ENCODE measurements around the gene RASSF6.
"Not testable (repeated sequence)": the region's sequence is repeated elsewhere in the genome, so short reads cannot be mapped to it uniquely, and the experiment has no call there.

Gene RASSF6

DNA sequence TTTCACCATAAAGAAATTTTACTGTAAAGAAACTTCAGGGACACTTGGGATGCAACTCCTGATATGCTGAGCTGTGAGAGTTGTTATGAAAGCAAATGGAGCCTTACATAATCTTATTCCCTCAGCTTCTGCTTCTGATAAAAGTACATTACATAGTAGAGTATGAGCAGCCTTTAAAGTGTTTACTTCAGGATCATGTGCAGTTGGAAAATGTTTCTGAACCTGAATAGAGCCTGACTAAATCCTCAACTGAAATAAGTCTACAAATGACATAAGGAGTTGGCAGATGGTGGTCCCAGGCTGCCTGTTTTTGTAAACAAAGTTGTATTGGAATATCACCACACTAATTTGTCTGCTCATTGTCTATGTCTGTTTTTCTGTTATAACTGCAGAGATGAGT, 19.3 kb downstream of the RASSF6 start:
- DNase-seq = no peak
- no peaks in the 10 kb centered on the region for H3K4me1 ChIP-seq (ENCODE audit: control insufficient read depth, insufficient read depth, low read length, poor library complexity, severe bottlenecking)
- no peaks in the 10 kb centered on the region for H3K36me3 ChIP-seq (ENCODE audit: control insufficient read depth, insufficient read depth, low read length)
- no peaks in the 10 kb centered on the region for H3K27me3 ChIP-seq (replicated peaks; ENCODE audit: control insufficient read depth, insufficient read depth, low read length, poor library complexity, severe bottlenecking)
- no peak overlapping the region for H3K27ac ChIP-seq (ENCODE audit: insufficient read depth, low read length, poor library complexity, severe bottlenecking)
- H3K4me3 ChIP-seq (ENCODE audit: insufficient read depth, low read depth, low read length, poor library complexity, severe bottlenecking) = no peak overlapping the region
- H3K9me3 ChIP-seq (ENCODE audit: control insufficient read depth, low read length) = no peaks in the 10 kb centered on the region

DNA sequence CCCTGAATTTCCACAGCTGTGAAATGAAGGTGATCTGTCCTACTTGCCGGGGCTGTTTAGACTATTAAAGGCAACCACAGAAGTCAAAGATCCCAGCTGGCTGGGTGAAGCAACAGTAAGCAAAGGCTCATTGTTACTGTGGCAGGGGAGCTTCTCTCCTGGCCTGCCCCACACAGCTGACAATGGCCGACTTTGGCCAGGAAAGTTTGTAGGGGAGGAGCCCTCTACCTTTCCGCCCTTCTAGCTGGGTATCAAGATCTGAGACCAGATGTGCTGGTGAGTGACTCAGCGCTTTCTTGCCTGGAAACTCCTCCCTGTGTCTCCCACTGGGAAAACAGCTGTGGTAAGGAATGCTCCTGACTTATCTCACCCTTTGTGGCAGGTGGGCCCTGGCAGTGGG, 21.1 kb downstream of the RASSF6 start:
- H3K27me3 ChIP-seq (replicated peaks; ENCODE audit: control insufficient read depth, insufficient read depth, low read length, poor library complexity, severe bottlenecking) = no peaks in the 10 kb centered on the region
- no peak overlapping the region for H3K27ac ChIP-seq (ENCODE audit: insufficient read depth, low read length, poor library complexity, severe bottlenecking)
- no peak for DNase-seq
- H3K4me1 ChIP-seq (ENCODE audit: control insufficient read depth, insufficient read depth, low read length, poor library complexity, severe bottlenecking) = no peaks in the 10 kb centered on the region
- no peaks in the 10 kb centered on the region for H3K36me3 ChIP-seq (ENCODE audit: control insufficient read depth, insufficient read depth, low read length)
- no peak overlapping the region for H3K4me3 ChIP-seq (ENCODE audit: insufficient read depth, low read depth, low read length, poor library complexity, severe bottlenecking)
- no peaks in the 10 kb centered on the region for H3K9me3 ChIP-seq (ENCODE audit: control insufficient read depth, low read length)

DNA sequence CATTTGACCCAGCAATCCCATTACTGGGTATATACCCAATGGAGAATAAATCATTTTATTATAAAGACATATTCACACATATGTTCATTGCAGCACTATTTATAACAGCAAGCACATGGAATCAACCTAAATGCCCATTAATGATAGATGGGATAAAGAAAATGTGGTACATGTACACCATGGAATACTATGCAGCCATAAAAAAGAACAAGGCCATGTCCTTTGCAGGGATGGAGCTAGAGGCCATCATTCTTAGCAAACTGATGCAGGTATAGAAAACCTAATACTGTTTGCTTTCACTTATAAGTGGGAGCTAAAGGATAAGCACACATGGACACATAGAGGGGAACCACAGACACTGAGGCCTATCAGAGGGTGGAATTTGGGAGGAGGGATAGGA, 22.6 kb downstream of the RASSF6 start:
- no peak for DNase-seq
- H3K4me1 ChIP-seq (ENCODE audit: control insufficient read depth, insufficient read depth, low read length, poor library complexity, severe bottlenecking) = no peaks in the 10 kb centered on the region
- no peaks in the 10 kb centered on the region for H3K27me3 ChIP-seq (replicated peaks; ENCODE audit: control insufficient read depth, insufficient read depth, low read length, poor library complexity, severe bottlenecking)
- H3K36me3 ChIP-seq (ENCODE audit: control insufficient read depth, insufficient read depth, low read length) = no peaks in the 10 kb centered on the region
- H3K9me3 ChIP-seq (ENCODE audit: control insufficient read depth, low read length) = no peaks in the 10 kb centered on the region
- H3K4me3 ChIP-seq (ENCODE audit: insufficient read depth, low read depth, low read length, poor library complexity, severe bottlenecking) = no peak overlapping the region
- H3K27ac ChIP-seq (ENCODE audit: insufficient read depth, low read length, poor library complexity, severe bottlenecking) = no peak overlapping the region

DNA sequence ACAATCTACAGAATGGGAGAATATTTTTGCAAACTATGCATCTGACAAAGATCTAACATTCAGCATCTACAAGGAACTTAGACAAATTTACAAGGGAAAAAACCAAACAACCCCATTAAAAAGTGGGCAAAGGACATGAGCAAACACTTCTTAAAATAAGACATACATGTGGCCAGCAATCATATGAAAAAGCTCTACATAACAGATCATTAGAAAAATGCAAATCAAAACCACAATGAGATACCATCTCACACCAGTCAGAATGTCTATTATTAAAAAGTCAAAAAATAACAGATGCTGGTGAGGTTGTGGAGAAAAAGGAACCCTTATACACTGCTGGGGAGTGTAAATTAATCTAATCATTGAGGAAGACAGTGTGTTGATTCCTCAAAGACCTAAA, 23.1 kb downstream of the RASSF6 start:
- not testable (repeated sequence) for DNase-seq; H3K27ac ChIP-seq (ENCODE audit: insufficient read depth, low read length, poor library complexity, severe bottlenecking); H3K4me1 ChIP-seq (ENCODE audit: control insufficient read depth, insufficient read depth, low read length, poor library complexity, severe bottlenecking); H3K27me3 ChIP-seq (replicated peaks; ENCODE audit: control insufficient read depth, insufficient read depth, low read length, poor library complexity, severe bottlenecking); H3K9me3 ChIP-seq (ENCODE audit: control insufficient read depth, low read length); H3K36me3 ChIP-seq (ENCODE audit: control insufficient read depth, insufficient read depth, low read length); H3K4me3 ChIP-seq (ENCODE audit: insufficient read depth, low read depth, low read length, poor library complexity, severe bottlenecking)

DNA sequence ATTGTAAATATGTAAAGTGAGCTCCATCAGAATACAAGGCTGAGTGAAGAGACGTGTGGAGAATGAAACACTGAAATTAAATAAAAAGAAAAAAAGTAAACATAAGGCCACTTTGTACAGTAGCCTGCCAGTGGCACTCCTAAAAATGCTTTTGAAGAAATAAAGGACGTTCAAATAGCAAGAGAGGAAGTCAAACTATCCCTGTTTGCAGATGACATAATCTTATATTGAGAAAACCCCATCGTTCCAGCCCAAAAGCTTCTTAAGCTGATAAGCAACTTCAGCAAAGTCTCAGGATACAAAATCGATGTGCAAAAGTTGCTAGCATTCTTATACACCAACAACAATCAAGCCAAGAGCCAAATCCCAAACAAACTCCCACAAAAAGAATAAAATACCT, 24.2 kb downstream of the RASSF6 start:
- Histone ChIP-seq H3K4me3 (ENCODE audit: insufficient read depth, low read depth, low read length, poor library complexity, severe bottlenecking) (no peak overlapping the region), H3K9me3 (ENCODE audit: control insufficient read depth, low read length) (no peaks in the 10 kb centered on the region), H3K27me3 (replicated peaks; ENCODE audit: control insufficient read depth, insufficient read depth, low read length, poor library complexity, severe bottlenecking) (no peaks in the 10 kb centered on the region), H3K27ac (ENCODE audit: insufficient read depth, low read length, poor library complexity, severe bottlenecking) (no peak overlapping the region), H3K36me3 (ENCODE audit: control insufficient read depth, insufficient read depth, low read length) (no peaks in the 10 kb centered on the region), H3K4me1 (ENCODE audit: control insufficient read depth, insufficient read depth, low read length, poor library complexity, severe bottlenecking) (no peaks in the 10 kb centered on the region)
- no peak for DNase-seq

DNA sequence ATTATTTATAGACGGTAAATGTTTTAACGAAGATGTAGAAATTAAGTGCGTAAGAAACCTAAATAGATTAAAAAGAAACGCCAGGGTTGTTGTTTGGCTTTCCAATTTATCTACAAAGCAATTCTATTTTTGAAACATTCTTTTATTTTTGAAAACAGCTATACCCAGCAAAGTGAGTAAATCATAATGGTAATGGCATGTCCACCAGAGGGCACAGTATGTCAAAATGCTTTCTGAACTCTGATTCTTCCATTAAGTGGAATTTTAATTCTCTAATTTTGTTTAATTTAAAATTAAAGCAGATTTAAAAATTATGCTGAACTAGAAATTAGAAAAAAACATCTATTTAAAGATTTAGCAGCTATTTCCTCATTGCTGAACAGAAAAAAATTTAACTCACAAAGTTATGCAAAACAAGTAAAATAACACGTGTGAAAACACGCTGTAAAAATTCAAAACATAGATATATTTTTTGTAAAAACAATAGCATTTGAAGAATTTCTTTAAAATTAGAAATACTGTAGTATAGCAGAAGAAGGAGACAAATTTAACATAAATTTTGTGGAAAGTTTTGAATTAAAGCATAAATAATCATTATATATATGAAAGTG, 26.5 kb downstream of the RASSF6 start:
- H3K36me3 ChIP-seq (ENCODE audit: control insufficient read depth, insufficient read depth, low read length) = no peaks in the 10 kb centered on the region
- H3K27me3 ChIP-seq (replicated peaks; ENCODE audit: control insufficient read depth, insufficient read depth, low read length, poor library complexity, severe bottlenecking) = no peaks in the 10 kb centered on the region
- DNase-seq = no peak
- H3K4me3 ChIP-seq (ENCODE audit: insufficient read depth, low read depth, low read length, poor library complexity, severe bottlenecking) = no peak overlapping the region
- H3K27ac ChIP-seq (ENCODE audit: insufficient read depth, low read length, poor library complexity, severe bottlenecking) = no peak overlapping the region
- H3K9me3 ChIP-seq (ENCODE audit: control insufficient read depth, low read length) = no peaks in the 10 kb centered on the region
- no peaks in the 10 kb centered on the region for H3K4me1 ChIP-seq (ENCODE audit: control insufficient read depth, insufficient read depth, low read length, poor library complexity, severe bottlenecking)

DNA sequence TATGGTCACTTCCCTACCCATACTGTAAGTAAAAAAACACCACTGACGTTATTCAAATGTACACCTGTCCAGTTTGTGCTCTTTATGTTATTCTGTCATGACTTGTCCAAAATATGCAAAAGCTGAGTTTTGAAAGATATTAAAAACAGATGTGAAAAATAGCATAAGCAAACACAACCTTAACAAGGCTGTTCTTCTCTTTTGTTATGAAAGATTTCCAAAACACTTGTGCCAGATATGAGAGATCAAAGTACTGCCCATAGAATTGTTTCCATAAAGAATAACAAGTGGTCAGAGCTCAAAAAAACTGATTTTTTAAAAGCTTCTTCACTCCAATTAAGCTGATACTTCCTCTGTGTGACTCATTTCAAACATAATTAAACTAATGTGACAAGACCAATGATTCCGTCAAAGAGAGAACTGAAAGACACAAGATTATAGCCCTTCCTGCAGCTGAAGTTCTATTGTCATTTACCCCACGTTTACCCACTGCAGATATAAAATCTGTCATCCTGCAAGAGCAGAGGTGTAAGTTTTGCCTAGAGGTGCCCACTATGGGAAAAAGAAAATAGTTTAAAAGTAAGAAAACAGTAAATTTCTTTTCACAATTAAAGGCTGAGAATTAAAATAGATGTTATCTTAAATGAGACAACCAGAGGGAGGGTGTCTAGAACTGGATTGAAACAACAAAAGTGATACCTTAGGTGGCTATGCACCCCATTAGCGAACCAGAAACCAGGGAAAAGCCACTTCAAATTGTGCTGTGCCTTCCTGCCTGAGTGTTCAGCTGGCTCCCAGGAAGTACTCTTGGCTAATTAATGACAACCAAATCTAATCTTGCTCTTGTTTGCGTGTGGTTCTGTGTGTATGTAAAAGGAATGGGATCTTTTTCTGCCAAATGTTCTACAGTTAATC, 30.1 kb downstream of the RASSF6 start:
- Histone ChIP-seq H3K27me3 (replicated peaks; ENCODE audit: control insufficient read depth, insufficient read depth, low read length, poor library complexity, severe bottlenecking) (no peaks in the 10 kb centered on the region), H3K4me1 (ENCODE audit: control insufficient read depth, insufficient read depth, low read length, poor library complexity, severe bottlenecking) (no peaks in the 10 kb centered on the region), H3K27ac (ENCODE audit: insufficient read depth, low read length, poor library complexity, severe bottlenecking) (no peak overlapping the region), H3K9me3 (ENCODE audit: control insufficient read depth, low read length) (no peaks in the 10 kb centered on the region), H3K36me3 (ENCODE audit: control insufficient read depth, insufficient read depth, low read length) (no peaks in the 10 kb centered on the region), H3K4me3 (ENCODE audit: insufficient read depth, low read depth, low read length, poor library complexity, severe bottlenecking) (no peak overlapping the region)
- DNase-seq = no peak

DNA sequence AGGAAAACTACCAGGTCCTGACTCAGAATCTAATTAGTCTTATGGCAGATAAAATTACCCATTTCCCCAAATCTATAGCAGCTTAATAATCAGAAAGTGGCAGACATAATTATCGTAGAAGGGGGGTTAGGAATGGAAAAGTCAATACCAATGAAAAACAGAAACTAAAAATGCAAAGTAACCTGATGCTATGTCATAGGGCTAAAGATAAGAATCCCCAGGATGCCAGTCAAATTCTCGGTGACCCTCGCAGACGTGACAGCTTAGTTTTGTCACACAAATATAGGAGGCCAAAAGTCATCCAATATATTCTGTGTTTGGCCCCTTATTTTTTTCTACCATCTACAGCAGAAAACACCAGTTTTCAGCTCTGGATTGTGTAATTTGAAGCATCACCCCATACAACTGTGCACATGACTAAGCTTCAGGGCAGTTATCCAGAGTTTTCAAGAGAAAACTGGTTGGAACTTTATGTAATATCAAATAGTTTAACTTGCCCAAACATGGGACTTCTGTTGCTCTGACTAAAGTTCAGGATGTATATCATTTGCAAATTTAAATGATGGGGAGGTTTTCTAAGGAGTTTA, 30.9 kb downstream of the RASSF6 start:
- Histone ChIP-seq H3K4me1 (ENCODE audit: control insufficient read depth, insufficient read depth, low read length, poor library complexity, severe bottlenecking) (no peaks in the 10 kb centered on the region), H3K36me3 (ENCODE audit: control insufficient read depth, insufficient read depth, low read length) (no peaks in the 10 kb centered on the region), H3K27ac (ENCODE audit: insufficient read depth, low read length, poor library complexity, severe bottlenecking) (no peak overlapping the region), H3K27me3 (replicated peaks; ENCODE audit: control insufficient read depth, insufficient read depth, low read length, poor library complexity, severe bottlenecking) (no peaks in the 10 kb centered on the region), H3K4me3 (ENCODE audit: insufficient read depth, low read depth, low read length, poor library complexity, severe bottlenecking) (no peak overlapping the region), H3K9me3 (ENCODE audit: control insufficient read depth, low read length) (no peaks in the 10 kb centered on the region)
- DNase-seq = no peak

DNA sequence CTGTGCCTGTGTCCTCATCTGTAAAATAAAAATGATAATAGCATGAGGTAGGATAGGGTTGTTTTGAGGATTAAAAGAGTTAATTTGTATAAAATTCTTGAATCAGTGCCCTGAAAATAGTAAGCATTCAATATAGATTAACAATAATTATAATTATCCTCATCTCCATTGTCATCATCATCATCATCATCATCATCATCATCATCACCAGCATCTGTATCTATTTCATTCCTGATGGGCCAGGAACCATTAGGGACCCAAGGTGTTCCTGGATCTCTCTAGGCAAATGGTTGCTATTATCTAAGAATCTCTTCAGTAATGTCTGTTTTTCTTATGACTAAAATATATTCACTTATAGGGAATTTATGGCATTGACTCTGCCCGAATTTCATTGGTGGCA, 31.6 kb downstream of the RASSF6 start:
- Histone ChIP-seq H3K27ac (ENCODE audit: insufficient read depth, low read length, poor library complexity, severe bottlenecking) (no peak overlapping the region), H3K4me1 (ENCODE audit: control insufficient read depth, insufficient read depth, low read length, poor library complexity, severe bottlenecking) (no peaks in the 10 kb centered on the region), H3K36me3 (ENCODE audit: control insufficient read depth, insufficient read depth, low read length) (no peaks in the 10 kb centered on the region), H3K4me3 (ENCODE audit: insufficient read depth, low read depth, low read length, poor library complexity, severe bottlenecking) (no peak overlapping the region), H3K27me3 (replicated peaks; ENCODE audit: control insufficient read depth, insufficient read depth, low read length, poor library complexity, severe bottlenecking) (no peaks in the 10 kb centered on the region), H3K9me3 (ENCODE audit: control insufficient read depth, low read length) (no peaks in the 10 kb centered on the region)
- no peak for DNase-seq

DNA sequence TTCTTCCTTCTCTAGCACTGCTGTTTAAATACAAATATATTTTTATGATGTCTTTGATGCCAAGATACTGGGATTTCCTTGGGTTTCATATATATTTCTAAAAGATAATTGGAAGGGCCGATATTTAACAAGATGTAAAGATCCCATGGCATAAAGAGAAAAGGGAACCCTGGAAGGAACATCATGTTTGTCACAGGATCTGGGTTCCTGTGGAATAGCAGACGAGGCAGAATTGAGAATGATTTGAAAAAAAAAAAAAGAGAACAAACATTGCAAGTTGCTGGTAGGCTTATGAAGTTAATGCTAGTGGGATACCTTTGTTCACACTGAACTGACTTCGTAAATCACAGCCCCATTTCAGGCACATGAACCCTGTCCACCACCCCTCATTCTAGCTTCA, 33.6 kb downstream of the RASSF6 start:
- Histone ChIP-seq H3K4me3 (ENCODE audit: insufficient read depth, low read depth, low read length, poor library complexity, severe bottlenecking) (no peak overlapping the region), H3K36me3 (ENCODE audit: control insufficient read depth, insufficient read depth, low read length) (no peaks in the 10 kb centered on the region), H3K27ac (ENCODE audit: insufficient read depth, low read length, poor library complexity, severe bottlenecking) (no peak overlapping the region), H3K4me1 (ENCODE audit: control insufficient read depth, insufficient read depth, low read length, poor library complexity, severe bottlenecking) (no peaks in the 10 kb centered on the region), H3K9me3 (ENCODE audit: control insufficient read depth, low read length) (no peaks in the 10 kb centered on the region), H3K27me3 (replicated peaks; ENCODE audit: control insufficient read depth, insufficient read depth, low read length, poor library complexity, severe bottlenecking) (no peaks in the 10 kb centered on the region)
- DNase-seq = no peak

All from effector memory CD4-positive, alpha-beta T cell (primary cell).